Upper lobe of left lung (tissue), 6 donors: ENCODE data around the gene SHISAL1. TPM values are rescaled to one million over a fixed set of nuclear protein-coding genes. Genes with fewer than 3 reads are reported as not detected.
A peak's percentile ranks its signal among the peaks of the same experiment; 100 is the strongest.

Experiments used
- ATAC-seq, 2 donors: fragments of 200-7000 bp; cut with Tn5 transposase; one replicate each; pipeline ENCODE4 v1.9.1; 2022; ENCODE audit warnings: mild to moderate bottlenecking in 2 of 2, moderate library complexity in 2 of 2; ENCODE audit not compliant: low FRiP score in 2 of 2
- DNase-seq, 2 donors: peaks; one replicate each; pipeline ENCODE4 v3.0.0-alpha.2; 2019 to 2020
- H3K27ac ChIP-seq, 4 donors: fragments of 200-600 bp; sonication (generic); one replicate each; pipeline ENCODE4 v1.5.1; 2016 to 2019
- H3K27me3 ChIP-seq, 4 donors: fragments of 200-600 bp; sonication (generic); one replicate each; pipeline ENCODE4 v1.5.1; 2017 to 2019
- H3K36me3 ChIP-seq, 4 donors: fragments of 200-600 bp; sonication (generic); one replicate each; pipeline ENCODE4 v1.5.1; 2016 to 2019
- H3K4me1 ChIP-seq, 4 donors: fragments of 200-600 bp; sonication (generic); one replicate each; pipeline ENCODE4 v1.5.1; 2018 to 2019
- H3K4me3 ChIP-seq, 4 donors: fragments of 200-600 bp; sonication (generic); one replicate each; pipeline ENCODE4 v1.5.1; 2017 to 2019; ENCODE audit warnings: mild to moderate bottlenecking in 2 of 4, moderate library complexity in 1 of 4
- H3K9me3 ChIP-seq, 4 donors: fragments of 200-600 bp; sonication (generic); one replicate each; pipeline ENCODE4 v1.5.1; 2018 to 2019
- EP300 ChIP-seq, 4 donors: sonication (generic); formaldehyde crosslinking; IDR thresholded peaks; one replicate each; pipeline ENCODE4 v1.5.1; 2017; ENCODE audit warnings: antibody characterized with exemption in 4 of 4, control low read depth in 2 of 4
- POLR2A ChIP-seq, 4 donors: fragments of 450-650 bp; IDR thresholded peaks; one replicate each; pipeline ENCODE4 v1.5.1; 2016 to 2017; ENCODE audit warnings: antibody characterized with exemption in 4 of 4, mild to moderate bottlenecking in 2 of 4
- POLR2AphosphoS5 ChIP-seq, 2 donors: sonication (generic); formaldehyde crosslinking; IDR thresholded peaks; one replicate each; pipeline ENCODE4 v1.5.1; 2017; ENCODE audit warnings: antibody characterized with exemption in 2 of 2
- WGBS, 2 donors: methylation state at CpG; one replicate each; pipeline ENCODE4 v1.1.5; 2017 to 2018; 5-methylcytosine and 5-hydroxymethylcytosine counted together
- total RNA-seq, 6 donors: library from RNA; depleted of rRNA in 4 of 6; stranded (reverse); fragments of >200 nt in 4 of 6; gene quantifications; one replicate each; pipeline versions ENCODE4 v1.1.0 to v1.2.1, GENCODE V29; 2016 to 2021
- TF ChIP-seq, protein P1 (sequence below), 6 experiments: fragments of 450-650 bp in 4 of 6; fragments of 200-600 bp in 2 of 6; sonication (generic) in 2 of 6; IDR thresholded peaks; one replicate each; pipeline ENCODE4 v1.5.1; 2016 to 2019; ENCODE audit warnings: antibody characterized with exemption in 6 of 6
- donor health status: DM: no; HTN: no; CAD: no; lungs with moderate emphysema.
- donor health status: DM: no; HTN: yes; CAD: no; lungs with severe emphysema.

Gene SHISAL1
- total RNA-seq, 6 donors from 2014 or later = 0.11 to 1.0 (median 0.20) TPM; not detected in 1

- TF ChIP-seq POLR2AphosphoS5 (IDR thresholded peaks at IDR 0.05) (no peak), POLR2A (IDR thresholded peaks at IDR 0.05) (no peak), EP300 (IDR thresholded peaks at IDR 0.05) (no peak)
- TF ChIP-seq, protein P1, sequence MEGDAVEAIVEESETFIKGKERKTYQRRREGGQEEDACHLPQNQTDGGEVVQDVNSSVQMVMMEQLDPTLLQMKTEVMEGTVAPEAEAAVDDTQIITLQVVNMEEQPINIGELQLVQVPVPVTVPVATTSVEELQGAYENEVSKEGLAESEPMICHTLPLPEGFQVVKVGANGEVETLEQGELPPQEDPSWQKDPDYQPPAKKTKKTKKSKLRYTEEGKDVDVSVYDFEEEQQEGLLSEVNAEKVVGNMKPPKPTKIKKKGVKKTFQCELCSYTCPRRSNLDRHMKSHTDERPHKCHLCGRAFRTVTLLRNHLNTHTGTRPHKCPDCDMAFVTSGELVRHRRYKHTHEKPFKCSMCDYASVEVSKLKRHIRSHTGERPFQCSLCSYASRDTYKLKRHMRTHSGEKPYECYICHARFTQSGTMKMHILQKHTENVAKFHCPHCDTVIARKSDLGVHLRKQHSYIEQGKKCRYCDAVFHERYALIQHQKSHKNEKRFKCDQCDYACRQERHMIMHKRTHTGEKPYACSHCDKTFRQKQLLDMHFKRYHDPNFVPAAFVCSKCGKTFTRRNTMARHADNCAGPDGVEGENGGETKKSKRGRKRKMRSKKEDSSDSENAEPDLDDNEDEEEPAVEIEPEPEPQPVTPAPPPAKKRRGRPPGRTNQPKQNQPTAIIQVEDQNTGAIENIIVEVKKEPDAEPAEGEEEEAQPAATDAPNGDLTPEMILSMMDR (IDR thresholded peaks at IDR 0.05) = no peak
- 81 to 89% methylated on average over 6 to 10 of the region's 10 CpGs for WGBS, 2 donors
- H3K36me3 ChIP-seq = peaks cover 0 to 15% (median 0%) of the 10 kb centered on the region in 4 donors
- no peak overlapping the region for H3K27ac ChIP-seq
- peak in 1 of 2 donors; percentile 57 for DNase-seq
- H3K27me3 ChIP-seq = no peaks in the 10 kb centered on the region
- peaks cover 0 to 5% (median 0%) of the 10 kb centered on the region in 4 donors for H3K4me1 ChIP-seq
- no peaks in the 10 kb centered on the region for H3K9me3 ChIP-seq
- ATAC-seq = no peak
- no peak overlapping the region for H3K4me3 ChIP-seq
Observed at GRCh38 chr22:44196731-44197131, 116.0 kb downstream of the SHISAL1 start.

DNA sequence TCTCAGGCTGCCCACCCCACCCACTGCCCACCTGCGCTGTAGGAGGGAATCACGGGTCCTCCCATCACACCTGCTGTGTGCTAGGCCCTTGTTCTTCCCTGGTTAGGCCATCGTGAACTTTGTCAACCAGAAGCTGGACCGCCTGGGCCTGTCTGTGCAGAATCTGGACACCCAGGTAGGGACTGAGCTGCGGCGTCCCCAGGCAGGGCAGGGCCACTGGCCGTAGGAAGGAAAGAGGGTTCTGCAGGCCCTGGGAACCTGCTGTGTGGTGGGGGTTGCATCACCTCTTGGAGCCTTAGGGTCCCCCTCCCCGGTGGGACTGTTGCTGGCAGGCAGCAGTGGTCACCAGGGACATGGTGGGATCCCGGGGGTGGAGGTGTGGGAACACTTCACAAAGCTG, 116.5 kb downstream of the SHISAL1 start:
- Histone ChIP-seq H3K4me1 (peaks cover 0 to 5% (median 0%) of the 10 kb centered on the region in 4 donors), H3K27ac (no peak overlapping the region), H3K9me3 (no peaks in the 10 kb centered on the region), H3K27me3 (no peaks in the 10 kb centered on the region), H3K36me3 (peaks cover 0 to 15% (median 0%) of the 10 kb centered on the region in 4 donors), H3K4me3 (no peak overlapping the region)
- DNase-seq (peak in 1 of 2 donors; percentile 45), ATAC-seq (no peak)
- TF ChIP-seq, protein P1 (IDR thresholded peaks at IDR 0.05) = no peak
- TF ChIP-seq POLR2A (IDR thresholded peaks at IDR 0.05) = no peak
- TF ChIP-seq EP300 (IDR thresholded peaks at IDR 0.05) = no peak
- TF ChIP-seq POLR2AphosphoS5 (IDR thresholded peaks at IDR 0.05) = no peak
- WGBS, 2 donors = 57 to 72% methylated on average over 8 to 9 of the region's 9 CpGs

- Histone ChIP-seq H3K27ac (no peak overlapping the region), H3K9me3 (no peaks in the 10 kb centered on the region), H3K4me1 (peaks cover 0 to 5% (median 0%) of the 10 kb centered on the region in 4 donors), H3K4me3 (no peak overlapping the region), H3K36me3 (peaks cover 0 to 10% (median 0%) of the 10 kb centered on the region in 4 donors), H3K27me3 (no peaks in the 10 kb centered on the region)
- 52 to 68% methylated on average over 3 to 5 of the region's 5 CpGs for WGBS, 2 donors
- ATAC-seq = no peak
- TF ChIP-seq, protein P1 (IDR thresholded peaks at IDR 0.05) = no peak
- no peak for TF ChIP-seq POLR2AphosphoS5 (IDR thresholded peaks at IDR 0.05)
- TF ChIP-seq POLR2A (IDR thresholded peaks at IDR 0.05) = no peak
- TF ChIP-seq EP300 (IDR thresholded peaks at IDR 0.05) = no peak
- no peak for DNase-seq
Observed at GRCh38 chr22:44195189-44195871, 117.4 kb downstream of the SHISAL1 start.

- peaks cover 0 to 5% (median 0%) of the 10 kb centered on the region in 4 donors for H3K4me1 ChIP-seq
- no peak overlapping the region for H3K4me3 ChIP-seq
- H3K9me3 ChIP-seq = no peaks in the 10 kb centered on the region
- H3K36me3 ChIP-seq = peaks cover 0 to 2% (median 0%) of the 10 kb centered on the region in 4 donors
- DNase-seq (no peak), ATAC-seq (no peak)
- WGBS, 2 donors = 65 to 84% methylated on average over 2 of the region's 2 CpGs
- TF ChIP-seq POLR2AphosphoS5 (IDR thresholded peaks at IDR 0.05) (no peak), POLR2A (IDR thresholded peaks at IDR 0.05) (no peak), EP300 (IDR thresholded peaks at IDR 0.05) (no peak)
- TF ChIP-seq, protein P1 (IDR thresholded peaks at IDR 0.05) = no peak
- no peak overlapping the region for H3K27ac ChIP-seq
- H3K27me3 ChIP-seq = no peaks in the 10 kb centered on the region
Observed at GRCh38 chr22:44194569-44194968, 118.2 kb downstream of the SHISAL1 start.

Other genes starting within 250 kb of the SHISAL1 start
- gene PARVG, start 132.0 kb downstream of the SHISAL1 start, total RNA-seq = 100 to 1,000 TPM in 2 of 6 donors, 10 to 100 TPM in 4; 42.4 to 315 (median 82.4) TPM
- gene RTL6, start 185.3 kb upstream of the SHISAL1 start, total RNA-seq = 10 to 100 TPM; 13.6 to 31.5 (median 19.5) TPM